Measurements from ENCODE around the gene ZBTB16. TPM values are rescaled to one million over a fixed set of nuclear protein-coding genes. Genes with fewer than 3 reads are reported as not detected.

The ZBTB16 gene
- total and polyA plus RNA-seq, 2 of the 13 experiments (the other 11 are each of a cell fraction or from before 2014, with no cell fraction given), result not detected

DNA sequence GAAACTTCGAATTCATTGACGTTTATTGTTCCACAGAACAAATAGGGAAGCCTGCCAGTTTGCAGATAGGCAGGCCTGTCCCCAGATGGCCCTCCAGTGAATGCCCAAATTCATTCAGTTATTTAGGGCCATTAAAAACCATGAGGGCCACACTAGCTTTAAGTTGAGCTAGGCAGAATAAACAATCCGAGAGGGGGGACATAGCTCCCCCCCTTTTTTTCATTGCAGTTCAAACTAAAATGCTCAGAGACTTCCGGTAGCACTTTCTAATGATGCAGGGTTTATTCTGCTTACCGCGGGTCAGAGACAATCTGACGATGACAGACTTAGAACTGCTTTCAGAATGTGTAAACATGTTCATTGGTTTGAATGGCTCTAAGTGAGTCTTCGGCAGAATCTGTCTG lies 72.0 kb downstream of the ZBTB16 start:
- Histone ChIP-seq H3K4me1 (ENCODE audit: insufficient read depth, low read length) (no peaks in the 10 kb centered on the region), H3K4me3 (replicated peaks in 1 of 3; ENCODE audit: insufficient read depth in 1 of 3, low read depth in 2 of 3, low read length in 3 of 3) (no peak overlapping the region), H4K20me1 (ENCODE audit: insufficient read depth, low read length) (no peaks in the 10 kb centered on the region), H2AFZ (ENCODE audit: low read length) (no peak overlapping the region), H3K9ac (ENCODE audit: insufficient read depth, low read depth, low read length) (no peak overlapping the region), H3K27ac (ENCODE audit: extremely low read length, insufficient read depth, low read length) (no peak overlapping the region), H3K27me3 (ENCODE audit: control insufficient read depth in 1 of 2, insufficient read depth in 2 of 2, low read length in 2 of 2) (peaks cover 2 to 14% of the 10 kb centered on the region in 2 experiments; a peak in 1 of 5 replicates), H3K9me3 (ENCODE audit: low read length) (no peaks in the 10 kb centered on the region), H3K4me2 (ENCODE audit: low read depth, low read length) (no peak overlapping the region), H3K79me2 (ENCODE audit: insufficient read depth, low read length) (no peaks in the 10 kb centered on the region), H3K36me3 (replicated peaks in 1 of 2; ENCODE audit: control insufficient read depth in 1 of 2, insufficient read depth in 2 of 2, low read length in 2 of 2) (no peaks in the 10 kb centered on the region)
- no peak for TF ChIP-seq ZNF709 (CRISPR knock-in tag; IDR thresholded peaks at IDR 0.05)
- TF ChIP-seq EED (CRISPR knock-in tag; IDR thresholded peaks at IDR 0.05), result no peak
- no peak for TF ChIP-seq ZNF550 (CRISPR knock-in tag; IDR thresholded peaks at IDR 0.05; ENCODE audit: borderline replicate concordance)
- no peak for TF ChIP-seq RARA (CRISPR knock-in tag; IDR thresholded peaks at IDR 0.05)
- no peak for TF ChIP-seq ZMYM3 (CRISPR knock-in tag; IDR thresholded peaks at IDR 0.05)
- TF ChIP-seq, protein P1, sequence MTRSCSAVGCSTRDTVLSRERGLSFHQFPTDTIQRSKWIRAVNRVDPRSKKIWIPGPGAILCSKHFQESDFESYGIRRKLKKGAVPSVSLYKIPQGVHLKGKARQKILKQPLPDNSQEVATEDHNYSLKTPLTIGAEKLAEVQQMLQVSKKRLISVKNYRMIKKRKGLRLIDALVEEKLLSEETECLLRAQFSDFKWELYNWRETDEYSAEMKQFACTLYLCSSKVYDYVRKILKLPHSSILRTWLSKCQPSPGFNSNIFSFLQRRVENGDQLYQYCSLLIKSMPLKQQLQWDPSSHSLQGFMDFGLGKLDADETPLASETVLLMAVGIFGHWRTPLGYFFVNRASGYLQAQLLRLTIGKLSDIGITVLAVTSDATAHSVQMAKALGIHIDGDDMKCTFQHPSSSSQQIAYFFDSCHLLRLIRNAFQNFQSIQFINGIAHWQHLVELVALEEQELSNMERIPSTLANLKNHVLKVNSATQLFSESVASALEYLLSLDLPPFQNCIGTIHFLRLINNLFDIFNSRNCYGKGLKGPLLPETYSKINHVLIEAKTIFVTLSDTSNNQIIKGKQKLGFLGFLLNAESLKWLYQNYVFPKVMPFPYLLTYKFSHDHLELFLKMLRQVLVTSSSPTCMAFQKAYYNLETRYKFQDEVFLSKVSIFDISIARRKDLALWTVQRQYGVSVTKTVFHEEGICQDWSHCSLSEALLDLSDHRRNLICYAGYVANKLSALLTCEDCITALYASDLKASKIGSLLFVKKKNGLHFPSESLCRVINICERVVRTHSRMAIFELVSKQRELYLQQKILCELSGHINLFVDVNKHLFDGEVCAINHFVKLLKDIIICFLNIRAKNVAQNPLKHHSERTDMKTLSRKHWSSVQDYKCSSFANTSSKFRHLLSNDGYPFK (CRISPR knock-in tag; IDR thresholded peaks at IDR 0.05; ENCODE audit: borderline replicate concordance), result no peak
- no peak for TF ChIP-seq ZSCAN31 (CRISPR knock-in tag; IDR thresholded peaks at IDR 0.05; ENCODE audit: low read depth)
- TF ChIP-seq HNF4G (IDR thresholded peaks at IDR 0.05; ENCODE audit: borderline replicate concordance, low read depth, low read length), result no peak
- no peak for TF ChIP-seq HNF4G (CRISPR knock-in tag; IDR thresholded peaks at IDR 0.05; ENCODE audit: borderline replicate concordance, low read depth)
- TF ChIP-seq, protein P2, sequence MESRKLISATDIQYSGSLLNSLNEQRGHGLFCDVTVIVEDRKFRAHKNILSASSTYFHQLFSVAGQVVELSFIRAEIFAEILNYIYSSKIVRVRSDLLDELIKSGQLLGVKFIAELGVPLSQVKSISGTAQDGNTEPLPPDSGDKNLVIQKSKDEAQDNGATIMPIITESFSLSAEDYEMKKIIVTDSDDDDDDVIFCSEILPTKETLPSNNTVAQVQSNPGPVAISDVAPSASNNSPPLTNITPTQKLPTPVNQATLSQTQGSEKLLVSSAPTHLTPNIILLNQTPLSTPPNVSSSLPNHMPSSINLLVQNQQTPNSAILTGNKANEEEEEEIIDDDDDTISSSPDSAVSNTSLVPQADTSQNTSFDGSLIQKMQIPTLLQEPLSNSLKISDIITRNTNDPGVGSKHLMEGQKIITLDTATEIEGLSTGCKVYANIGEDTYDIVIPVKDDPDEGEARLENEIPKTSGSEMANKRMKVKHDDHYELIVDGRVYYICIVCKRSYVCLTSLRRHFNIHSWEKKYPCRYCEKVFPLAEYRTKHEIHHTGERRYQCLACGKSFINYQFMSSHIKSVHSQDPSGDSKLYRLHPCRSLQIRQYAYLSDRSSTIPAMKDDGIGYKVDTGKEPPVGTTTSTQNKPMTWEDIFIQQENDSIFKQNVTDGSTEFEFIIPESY (CRISPR knock-in tag; IDR thresholded peaks at IDR 0.05), result no peak
- FAIRE-seq (no peak), DNase-seq (ENCODE audit: low spot score) (no peak), ATAC-seq (no peak)
- CTCF ChIA-PET (ENCODE audit: low intra/inter-chr PET ratio, low total read pairs), result no interaction called here
- POLR2A ChIA-PET, result no interaction called here
- no TSS peak for BruUV-seq (replicated peaks)
- intact Hi-C loops (cut with micrococcal nuclease; ENCODE audit: unreplicated experiment) (no loop called here), in situ Hi-C loops (cut with HindIII; ENCODE audit: extremely low pct_ligation_motif_present, low pct_unique_long_range_greater_than_20kb) (no loop called here)
- 21% methylated on average over 8 of the region's 8 CpGs for WGBS (ENCODE audit: low lambda C conversion rate)

All from HepG2 (cell line).